Measurements from ENCODE around the gene KLHL29.

KLHL29 gene

DNA sequence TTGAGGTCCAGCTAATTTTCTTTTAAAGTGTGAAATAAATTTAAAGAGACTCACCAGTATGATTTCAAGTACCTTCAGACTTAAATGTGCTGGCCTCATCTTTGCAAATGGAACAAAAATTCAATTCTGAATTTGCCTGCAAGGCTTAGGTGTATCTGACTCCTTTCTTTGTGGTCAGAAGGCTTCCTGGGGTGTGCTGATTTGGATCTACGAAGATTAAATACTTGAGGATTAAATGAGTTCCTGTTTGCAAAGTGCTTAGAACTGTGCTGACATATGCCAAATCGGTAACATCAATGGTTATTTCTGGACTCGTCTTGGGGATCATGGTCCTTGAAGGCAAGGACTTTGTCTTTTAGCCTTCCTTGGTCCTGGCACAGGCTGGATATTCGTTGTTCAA is 9.7 kb downstream of the KLHL29 start:
- DNase-seq (ENCODE audit: low spot score) = no peak

- no peak for DNase-seq (ENCODE audit: low spot score)
Measured at GRCh38 chr2:23397478-23397877, 12.5 kb downstream of the KLHL29 start.

DNA sequence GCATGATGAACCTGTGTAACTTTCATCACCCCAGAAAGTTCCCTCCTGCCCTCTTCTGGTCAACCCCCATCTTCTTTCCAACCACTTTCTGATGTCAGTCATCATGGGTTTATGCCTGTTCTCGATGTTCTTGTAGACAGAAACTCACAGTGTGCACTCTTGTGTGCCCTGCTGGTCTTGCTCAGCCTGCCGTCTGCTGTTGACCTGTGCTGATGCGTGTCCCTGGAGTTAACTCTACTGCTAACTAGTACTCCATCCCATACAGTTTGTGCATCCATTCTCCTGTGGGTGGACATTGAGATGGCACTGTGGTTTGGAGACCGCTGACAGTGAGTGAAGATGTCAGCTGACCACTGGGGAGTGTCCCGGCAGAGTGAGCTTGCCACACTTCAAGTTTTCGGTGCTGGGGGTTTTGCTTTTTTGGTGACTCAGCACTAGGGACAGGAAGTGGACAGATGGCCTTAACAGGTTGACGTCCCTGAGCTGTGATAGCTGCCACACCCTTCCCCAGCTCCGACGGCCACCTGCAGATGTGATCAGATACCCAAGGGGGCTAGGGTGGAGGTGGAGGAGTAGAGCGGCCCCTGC is 14.8 kb downstream of the KLHL29 start:
- DNase-seq (ENCODE audit: low spot score) = no peak

DNA sequence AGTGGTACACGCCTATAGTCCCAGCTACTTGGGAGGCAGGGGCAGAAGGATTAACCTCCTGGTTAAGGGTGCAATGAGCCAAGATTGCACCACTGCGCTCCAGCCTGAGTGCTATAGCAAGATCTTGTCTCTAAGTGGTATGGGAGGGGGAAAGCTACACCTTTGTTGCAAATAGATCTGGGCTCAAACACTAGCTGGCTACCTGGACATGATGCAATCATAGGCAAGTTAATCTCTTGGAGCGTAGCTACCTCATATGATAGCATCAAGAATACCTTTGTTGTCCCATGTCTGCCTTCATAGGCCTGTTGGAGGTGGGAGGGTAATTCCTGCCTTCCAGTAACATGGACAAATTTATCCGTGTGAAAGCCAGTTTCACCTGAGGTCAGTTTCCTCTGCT is 15.7 kb downstream of the KLHL29 start:
- no peak for DNase-seq (ENCODE audit: low spot score)

GRCh38 chr2:23401427-23402204 is 16.6 kb downstream of the KLHL29 start:
- no peak for DNase-seq (ENCODE audit: low spot score)

- DNase-seq (ENCODE audit: low spot score) = no peak
Measured at GRCh38 chr2:23402205-23402740, 17.3 kb downstream of the KLHL29 start.

- DNase-seq (ENCODE audit: low spot score) = no peak
Measured at GRCh38 chr2:23404426-23404825, 19.4 kb downstream of the KLHL29 start.

DNA sequence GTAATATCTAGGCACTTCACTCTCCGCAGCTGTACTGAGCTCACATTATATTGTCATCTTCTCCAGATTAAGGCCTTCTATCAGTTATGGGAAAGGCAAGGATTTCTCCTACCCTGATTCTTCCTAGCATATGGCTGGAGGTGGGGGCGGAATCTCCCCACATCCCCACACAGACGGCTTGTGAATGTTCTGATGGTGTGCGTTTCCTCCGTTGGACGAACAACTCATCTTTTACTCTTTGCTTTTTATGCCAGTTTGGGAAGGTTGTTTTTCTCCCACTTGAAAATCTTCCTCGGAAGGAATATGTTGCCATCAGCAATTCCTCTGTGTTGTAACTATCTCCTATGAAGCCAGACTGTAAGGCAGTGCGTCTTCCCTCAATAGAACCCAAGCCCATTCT is 24.3 kb downstream of the KLHL29 start:
- DNase-seq (ENCODE audit: low spot score) = no peak

DNA sequence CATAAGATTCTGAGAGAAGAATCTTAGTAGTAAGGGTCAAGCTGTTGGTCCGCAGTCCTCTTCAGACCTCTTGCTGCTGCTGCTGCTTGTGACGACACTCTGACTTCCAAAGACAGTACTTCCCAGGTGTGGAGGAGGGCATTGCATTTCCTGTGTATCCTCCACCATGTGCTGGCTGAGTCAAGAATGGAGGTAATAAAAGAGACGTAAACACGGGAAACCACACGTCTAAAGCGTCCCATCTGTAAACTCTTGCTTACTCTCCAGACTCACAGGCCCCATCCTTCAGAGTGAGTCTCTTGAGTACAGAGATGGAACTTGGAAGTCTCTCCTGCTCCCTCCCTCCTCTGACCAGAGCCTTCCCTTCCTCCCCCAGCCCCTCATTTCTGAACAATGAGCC is 25.6 kb downstream of the KLHL29 start:
- DNase-seq (ENCODE audit: low spot score) = peak; percentile 16

GRCh38 chr2:23411752-23412431 is 26.9 kb downstream of the KLHL29 start:
- DNase-seq (ENCODE audit: low spot score) = no peak

DNA sequence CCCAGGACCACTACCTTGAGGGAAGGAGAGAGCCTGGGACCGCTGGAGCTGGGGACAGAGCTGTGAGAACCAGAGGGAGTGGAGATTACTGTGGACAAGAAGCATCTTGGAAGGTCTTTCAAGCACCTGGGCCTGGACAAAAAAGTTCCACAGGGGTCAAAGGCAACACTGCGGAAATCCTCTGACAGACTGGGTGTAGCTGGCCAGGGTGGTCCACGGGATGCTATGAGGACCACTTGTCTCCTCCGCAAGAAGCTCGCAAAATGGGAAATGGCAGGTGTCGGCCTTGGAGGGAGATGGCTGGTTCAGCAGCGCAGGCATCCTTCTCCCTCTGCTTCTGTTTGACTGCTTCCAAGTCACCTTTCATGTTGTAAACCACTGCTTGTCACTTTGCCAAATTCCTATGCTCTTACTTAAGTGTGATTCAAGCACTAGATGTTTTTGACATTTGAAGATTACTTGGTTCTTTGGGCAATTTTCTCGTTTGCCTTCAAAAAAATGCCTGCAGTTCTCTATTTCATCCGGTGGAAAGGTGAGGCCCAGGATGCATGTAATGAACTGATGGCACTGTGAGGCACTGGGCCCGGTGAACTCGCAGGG is 27.7 kb downstream of the KLHL29 start:
- peak; percentile 14 for DNase-seq (ENCODE audit: low spot score)

- peak; percentile 20 for DNase-seq (ENCODE audit: low spot score)
Measured at GRCh38 chr2:23413641-23414040, 28.7 kb downstream of the KLHL29 start.

- no peak for DNase-seq (ENCODE audit: low spot score)
Measured at GRCh38 chr2:23414106-23414505, 29.1 kb downstream of the KLHL29 start.

- DNase-seq (ENCODE audit: low spot score) = no peak
Measured at GRCh38 chr2:23414871-23415270, 29.9 kb downstream of the KLHL29 start.

GRCh38 chr2:23417310-23417709 is 32.3 kb downstream of the KLHL29 start:
- DNase-seq (ENCODE audit: low spot score) = no peak

DNA sequence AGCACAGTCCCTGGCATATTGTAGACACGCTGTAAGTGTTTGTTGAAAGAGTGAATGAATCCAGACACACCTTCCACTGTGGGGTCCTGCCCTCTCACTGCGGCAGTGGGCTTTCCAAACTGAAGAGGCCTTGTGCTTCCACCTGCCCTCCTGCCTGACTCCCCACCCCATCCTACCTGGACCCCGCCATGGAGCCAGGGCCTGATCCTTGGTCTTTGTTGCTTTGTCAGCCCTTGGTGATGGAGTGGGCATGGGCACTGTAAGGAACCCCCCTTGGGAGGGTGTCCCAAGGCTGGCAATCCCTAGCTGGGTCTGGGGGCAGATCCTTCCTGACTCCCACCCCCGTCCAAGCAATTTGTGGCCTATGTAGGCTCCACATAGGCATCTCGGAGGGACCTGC is 33.1 kb downstream of the KLHL29 start:
- no peak for DNase-seq (ENCODE audit: low spot score)

DNA sequence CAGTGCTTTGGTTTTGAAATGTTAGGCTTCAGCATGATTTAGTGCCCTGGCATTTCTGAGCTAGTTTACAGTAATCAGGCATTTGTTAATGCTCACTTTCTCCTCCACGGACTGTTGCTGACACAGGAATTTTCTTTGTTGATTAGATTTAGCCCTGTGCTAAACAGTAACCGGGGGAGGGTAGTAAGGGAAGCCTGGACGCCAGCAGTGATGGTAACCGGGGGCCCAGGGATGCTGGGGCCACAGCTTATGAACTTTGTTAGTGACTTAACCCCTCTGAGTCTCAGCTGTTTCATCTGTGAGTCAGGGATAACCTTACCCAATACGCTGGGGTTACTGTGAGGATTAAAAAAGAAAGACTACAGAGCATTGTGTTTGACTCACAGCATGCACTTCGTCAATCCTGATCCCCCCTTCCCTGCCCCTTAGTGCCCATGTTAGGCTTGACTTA is 33.5 kb downstream of the KLHL29 start:
- peak; percentile 38 for DNase-seq (ENCODE audit: low spot score)

- peak; percentile 42 for DNase-seq (ENCODE audit: low spot score)
Measured at GRCh38 chr2:23419171-23420090, 34.5 kb downstream of the KLHL29 start.

- DNase-seq (ENCODE audit: low spot score) = peak; percentile 44
Measured at GRCh38 chr2:23420091-23420839, 35.3 kb downstream of the KLHL29 start.

GRCh38 chr2:23420840-23421476 is 36.0 kb downstream of the KLHL29 start:
- peak; percentile 37 for DNase-seq (ENCODE audit: low spot score)
